ENCODE data around the gene GAS7.

GRCh38 chr17:10219193-10219592 is 20.8 kb upstream of the GAS7 start:
- TF ChIP-seq FOXK2 (IDR thresholded peaks at IDR 0.05) (no peak), FOXM1 (IDR thresholded peaks at IDR 0.05; ENCODE audit: borderline replicate concordance) (no peak), FOXA1 (IDR thresholded peaks at IDR 0.05) (no peak), NFRKB (IDR thresholded peaks at IDR 0.05) (no peak), BHLHE40 (IDR thresholded peaks at IDR 0.05; ENCODE audit: borderline replicate concordance) (no peak), ARNT (IDR thresholded peaks at IDR 0.05) (no peak), ELF4 (IDR thresholded peaks at IDR 0.05) (no peak), ZNF384 (IDR thresholded peaks at IDR 0.05) (no peak), TARDBP (IDR thresholded peaks at IDR 0.05) (no peak), SP1 (IDR thresholded peaks at IDR 0.05) (no peak), L3MBTL2 (conservative IDR thresholded peaks at IDR 0.05) (no peak), SUZ12 (IDR thresholded peaks at IDR 0.05) (no peak), CTBP1 (IDR thresholded peaks at IDR 0.05; ENCODE audit: borderline replicate concordance) (no peak)
